ENCODE results near the gene GALNT9. TPM values are rescaled to one million over a fixed set of nuclear protein-coding genes. Genes with fewer than 3 reads are reported as not detected.

Gene GALNT9
- total RNA-seq, 1 donor from 2014 or later, result not detected

- no peaks in the 10 kb centered on the region for H3K4me1 Mint-ChIP-seq
- no peaks in the 10 kb centered on the region for H4K20me1 ChIP-seq (ENCODE audit: low read depth)
- peaks cover 10% of the 10 kb centered on the region for H3F3A ChIP-seq (ENCODE audit: low read depth)
- H3K27ac Mint-ChIP-seq, result no peak overlapping the region
- no peaks in the 10 kb centered on the region for H3K36me3 Mint-ChIP-seq
- H3K27me3 ChIP-seq, result peaks cover 68% of the 10 kb centered on the region
- H3K36me3 ChIP-seq, result no peaks in the 10 kb centered on the region
- H3K9me3 Mint-ChIP-seq, result no peaks in the 10 kb centered on the region
- peaks cover 21% of the 10 kb centered on the region for H3K27me3 Mint-ChIP-seq (ENCODE audit: insufficient read depth, low read depth)
- H3K9me3 ChIP-seq (ENCODE audit: low read depth), result no peaks in the 10 kb centered on the region
- H3K27ac ChIP-seq, result no peak overlapping the region
- no peak overlapping the region for H3K4me2 ChIP-seq
- no peak overlapping the region for H3K4me3 ChIP-seq
- no peaks in the 10 kb centered on the region for H3K79me2 ChIP-seq (ENCODE audit: low read depth)
- DNase-seq (ENCODE audit: low spot score), result no peak
- no peak overlapping the region for H2AFZ ChIP-seq (replicated peaks)
- no peak overlapping the region for H3K9ac ChIP-seq
- H3K4me1 ChIP-seq, result no peaks in the 10 kb centered on the region
- TF ChIP-seq CTCF (IDR thresholded peaks at IDR 0.05) (no peak), EZH2 (IDR thresholded peaks at IDR 0.05) (no peak), EZH2phosphoT487 (IDR thresholded peaks at IDR 0.05) (no peak)
- H3K4me3 Mint-ChIP-seq, result no peak overlapping the region
These were observed 60.0 kb downstream of the GALNT9 start for GRCh38 chr12:132269271-132269968.

GRCh38 chr12:132268674-132269073 is 60.7 kb downstream of the GALNT9 start:
- Histone ChIP-seq H3K9ac (no peak overlapping the region), H3K36me3 (no peaks in the 10 kb centered on the region), H3K27ac (no peak overlapping the region), H3K27me3 (peaks cover 76% of the 10 kb centered on the region), H3K79me2 (ENCODE audit: low read depth) (no peaks in the 10 kb centered on the region), H3F3A (ENCODE audit: low read depth) (peaks cover 10% of the 10 kb centered on the region), H2AFZ (replicated peaks) (no peak overlapping the region), H3K9me3 (ENCODE audit: low read depth) (no peaks in the 10 kb centered on the region), H3K4me1 (no peaks in the 10 kb centered on the region), H3K4me2 (no peak overlapping the region), H3K4me3 (no peak overlapping the region), H4K20me1 (ENCODE audit: low read depth) (no peaks in the 10 kb centered on the region)
- H3K27ac Mint-ChIP-seq, result no peak overlapping the region
- TF ChIP-seq CTCF (IDR thresholded peaks at IDR 0.05) (no peak), EZH2phosphoT487 (IDR thresholded peaks at IDR 0.05) (no peak), EZH2 (IDR thresholded peaks at IDR 0.05) (no peak)
- peaks cover 22% of the 10 kb centered on the region for H3K27me3 Mint-ChIP-seq (ENCODE audit: insufficient read depth, low read depth)
- H3K4me3 Mint-ChIP-seq, result no peak overlapping the region
- no peaks in the 10 kb centered on the region for H3K36me3 Mint-ChIP-seq
- H3K9me3 Mint-ChIP-seq, result no peaks in the 10 kb centered on the region
- DNase-seq (ENCODE audit: low spot score), result no peak
- no peaks in the 10 kb centered on the region for H3K4me1 Mint-ChIP-seq

- DNase-seq (ENCODE audit: low spot score), result no peak
- Histone ChIP-seq H3K4me1 (no peaks in the 10 kb centered on the region), H3K4me3 (no peak overlapping the region), H2AFZ (replicated peaks) (no peak overlapping the region), H3K36me3 (no peaks in the 10 kb centered on the region), H3K4me2 (no peak overlapping the region), H3K9me3 (ENCODE audit: low read depth) (no peaks in the 10 kb centered on the region), H3K79me2 (ENCODE audit: low read depth) (no peaks in the 10 kb centered on the region), H3K9ac (no peak overlapping the region), H4K20me1 (ENCODE audit: low read depth) (no peaks in the 10 kb centered on the region), H3F3A (ENCODE audit: low read depth) (peaks cover 10% of the 10 kb centered on the region), H3K27me3 (peaks cover 82% of the 10 kb centered on the region), H3K27ac (no peak overlapping the region)
- Mint-ChIP-seq H3K36me3 (no peaks in the 10 kb centered on the region), H3K4me3 (no peak overlapping the region), H3K27ac (no peak overlapping the region), H3K4me1 (no peaks in the 10 kb centered on the region), H3K27me3 (ENCODE audit: insufficient read depth, low read depth) (peaks cover 17% of the 10 kb centered on the region), H3K9me3 (no peaks in the 10 kb centered on the region)
- TF ChIP-seq CTCF (IDR thresholded peaks at IDR 0.05) (no peak), EZH2phosphoT487 (IDR thresholded peaks at IDR 0.05) (no peak), EZH2 (IDR thresholded peaks at IDR 0.05) (no peak)
These were observed 61.5 kb downstream of the GALNT9 start for GRCh38 chr12:132267873-132268272.
